GM13977 (cell line): ENCODE data around the gene SSR4.

Experiments used
- DNase-seq: peaks from one replicate; pipeline ENCODE4 v3.0.0; 2012; ENCODE audit warnings: low spot score
- in situ Hi-C: fragments of 300-500 bp; cut with MboI; formaldehyde crosslinking; loops from one replicate; pipeline ENCODE4 v1.12.0; 2022; ENCODE audit warnings: low sequenced_read_pairs, low pct_unique_long_range_greater_than_20kb, mixed read lengths, inconsistent platforms; ENCODE audit not compliant: unreplicated experiment
- TF ChIP-seq, protein P1 (sequence below): IDR thresholded peaks from 2 replicates; pipeline ENCODE4 v1.5.1; 2012; ENCODE audit warnings: mild to moderate bottlenecking, control low read depth; ENCODE audit not compliant: insufficient read depth; ENCODE audit errors: extremely low read depth, missing control alignments

The SSR4 gene

DNA sequence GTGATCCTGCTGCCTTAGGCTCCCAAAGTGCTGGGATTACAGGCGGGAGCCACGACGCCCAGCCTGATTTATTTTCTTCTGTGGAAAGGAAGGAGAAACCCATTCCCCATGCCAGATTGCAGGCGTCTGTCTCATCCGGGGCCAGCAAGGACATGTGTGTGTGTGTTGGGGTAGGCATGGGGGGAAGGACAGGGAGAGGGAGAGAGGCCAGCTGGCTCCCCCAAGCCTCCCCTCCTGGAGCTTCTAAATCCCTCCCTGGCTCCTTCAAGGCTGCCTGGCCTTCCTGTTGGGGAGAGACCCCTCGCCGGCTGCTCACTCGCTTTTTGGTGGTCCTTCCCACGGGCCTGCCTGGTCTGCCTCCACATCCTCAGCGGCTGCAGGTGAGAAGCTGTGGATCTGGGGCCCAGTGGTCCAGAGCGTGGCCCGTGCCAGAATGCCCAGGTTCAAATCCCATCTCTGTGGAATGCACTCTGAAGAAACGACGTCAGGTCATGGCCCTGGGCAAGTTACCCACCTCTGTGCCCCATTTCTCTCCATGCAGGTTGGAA lies 31.8 kb upstream of the SSR4 start:
- TF ChIP-seq, protein P1, sequence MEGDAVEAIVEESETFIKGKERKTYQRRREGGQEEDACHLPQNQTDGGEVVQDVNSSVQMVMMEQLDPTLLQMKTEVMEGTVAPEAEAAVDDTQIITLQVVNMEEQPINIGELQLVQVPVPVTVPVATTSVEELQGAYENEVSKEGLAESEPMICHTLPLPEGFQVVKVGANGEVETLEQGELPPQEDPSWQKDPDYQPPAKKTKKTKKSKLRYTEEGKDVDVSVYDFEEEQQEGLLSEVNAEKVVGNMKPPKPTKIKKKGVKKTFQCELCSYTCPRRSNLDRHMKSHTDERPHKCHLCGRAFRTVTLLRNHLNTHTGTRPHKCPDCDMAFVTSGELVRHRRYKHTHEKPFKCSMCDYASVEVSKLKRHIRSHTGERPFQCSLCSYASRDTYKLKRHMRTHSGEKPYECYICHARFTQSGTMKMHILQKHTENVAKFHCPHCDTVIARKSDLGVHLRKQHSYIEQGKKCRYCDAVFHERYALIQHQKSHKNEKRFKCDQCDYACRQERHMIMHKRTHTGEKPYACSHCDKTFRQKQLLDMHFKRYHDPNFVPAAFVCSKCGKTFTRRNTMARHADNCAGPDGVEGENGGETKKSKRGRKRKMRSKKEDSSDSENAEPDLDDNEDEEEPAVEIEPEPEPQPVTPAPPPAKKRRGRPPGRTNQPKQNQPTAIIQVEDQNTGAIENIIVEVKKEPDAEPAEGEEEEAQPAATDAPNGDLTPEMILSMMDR = no peak
- in situ Hi-C loops = no loop called here
- no peak for DNase-seq

DNA sequence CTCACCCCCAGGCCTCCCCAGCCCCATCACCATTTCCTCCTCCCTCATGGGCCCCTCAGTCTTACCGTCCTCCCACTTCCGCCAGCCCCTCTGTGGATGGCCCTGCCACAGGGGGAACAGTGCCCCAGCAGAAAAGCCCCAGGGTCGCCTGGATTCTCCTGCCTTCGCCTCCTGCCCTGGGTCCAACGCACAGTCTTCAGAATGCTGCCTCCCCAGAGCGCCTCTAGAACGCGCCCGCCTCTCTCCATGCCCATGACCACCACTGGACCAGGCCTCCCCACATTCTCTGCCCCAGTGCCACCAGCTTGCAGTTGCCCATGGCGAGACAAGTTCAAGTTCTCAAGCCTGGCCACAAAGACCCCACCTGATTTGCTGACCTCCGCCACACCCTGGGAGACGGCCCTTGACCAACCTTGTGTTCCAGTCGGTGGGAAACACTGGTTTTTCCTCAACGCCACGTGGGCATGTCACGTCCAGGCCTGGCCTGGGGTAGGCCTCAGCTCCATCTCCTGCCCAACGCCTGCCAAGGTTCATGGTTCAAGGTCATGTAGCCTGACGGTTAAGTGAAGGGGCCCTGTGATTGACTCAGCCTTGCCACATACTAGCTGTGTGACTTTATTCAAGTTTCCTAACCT lies 31.1 kb upstream of the SSR4 start:
- in situ Hi-C loops = no loop called here
- no peak for DNase-seq
- TF ChIP-seq, protein P1 = no peak

DNA sequence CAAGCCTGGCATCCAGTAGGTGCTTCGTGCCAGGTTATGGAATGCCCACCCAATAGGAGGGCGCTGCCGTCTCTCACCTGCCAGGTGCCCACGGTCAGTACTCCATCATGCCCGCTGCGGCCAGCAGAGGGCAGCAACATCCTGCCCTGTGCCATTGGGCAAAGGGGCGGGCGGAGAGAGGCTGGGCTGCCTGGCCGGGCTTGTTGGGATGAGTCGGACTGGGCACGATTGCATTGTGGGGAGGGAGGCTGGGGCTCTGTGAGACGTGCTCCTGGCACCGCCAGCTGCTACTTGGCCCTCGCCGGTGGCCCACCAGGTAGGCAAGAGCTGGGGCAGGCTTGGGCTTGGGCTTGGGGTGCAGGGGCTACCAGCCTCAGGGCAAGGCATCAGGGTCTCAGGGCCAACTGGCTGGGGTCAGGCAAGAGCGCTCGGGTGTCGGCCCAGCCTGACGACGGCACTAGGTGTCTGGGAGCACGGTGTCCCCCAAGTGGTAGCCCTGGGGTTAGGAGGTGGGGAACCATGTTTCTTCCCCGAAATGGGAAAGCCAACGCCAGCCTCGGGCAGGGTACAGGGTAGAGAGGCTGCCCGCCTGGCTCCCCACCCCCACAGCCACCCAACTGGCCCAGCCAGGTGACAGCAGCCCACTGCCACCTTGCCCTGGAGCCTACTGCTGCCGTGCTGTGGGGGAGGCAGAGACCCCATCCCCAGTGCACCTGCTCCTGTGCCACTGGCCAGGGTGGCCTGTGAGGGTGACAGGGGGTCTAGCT lies 30.3 kb upstream of the SSR4 start, which contains the start of gene PLXNB3:
PLXNB3 (plus strand) TSS at position 261 of the 767 bp plus-strand sequence. CDS start 1,287 bp downstream, outside the sequence.
- TF ChIP-seq, protein P1 = peak; percentile 92
- peak; percentile 81 for DNase-seq
- in situ Hi-C loops = no loop called here

- DNase-seq = no peak
- TF ChIP-seq, protein P1 = no peak
- in situ Hi-C loops = no loop called here
These were observed 29.7 kb upstream of the SSR4 start for GRCh38 chrX:153764786-153765137.

DNA sequence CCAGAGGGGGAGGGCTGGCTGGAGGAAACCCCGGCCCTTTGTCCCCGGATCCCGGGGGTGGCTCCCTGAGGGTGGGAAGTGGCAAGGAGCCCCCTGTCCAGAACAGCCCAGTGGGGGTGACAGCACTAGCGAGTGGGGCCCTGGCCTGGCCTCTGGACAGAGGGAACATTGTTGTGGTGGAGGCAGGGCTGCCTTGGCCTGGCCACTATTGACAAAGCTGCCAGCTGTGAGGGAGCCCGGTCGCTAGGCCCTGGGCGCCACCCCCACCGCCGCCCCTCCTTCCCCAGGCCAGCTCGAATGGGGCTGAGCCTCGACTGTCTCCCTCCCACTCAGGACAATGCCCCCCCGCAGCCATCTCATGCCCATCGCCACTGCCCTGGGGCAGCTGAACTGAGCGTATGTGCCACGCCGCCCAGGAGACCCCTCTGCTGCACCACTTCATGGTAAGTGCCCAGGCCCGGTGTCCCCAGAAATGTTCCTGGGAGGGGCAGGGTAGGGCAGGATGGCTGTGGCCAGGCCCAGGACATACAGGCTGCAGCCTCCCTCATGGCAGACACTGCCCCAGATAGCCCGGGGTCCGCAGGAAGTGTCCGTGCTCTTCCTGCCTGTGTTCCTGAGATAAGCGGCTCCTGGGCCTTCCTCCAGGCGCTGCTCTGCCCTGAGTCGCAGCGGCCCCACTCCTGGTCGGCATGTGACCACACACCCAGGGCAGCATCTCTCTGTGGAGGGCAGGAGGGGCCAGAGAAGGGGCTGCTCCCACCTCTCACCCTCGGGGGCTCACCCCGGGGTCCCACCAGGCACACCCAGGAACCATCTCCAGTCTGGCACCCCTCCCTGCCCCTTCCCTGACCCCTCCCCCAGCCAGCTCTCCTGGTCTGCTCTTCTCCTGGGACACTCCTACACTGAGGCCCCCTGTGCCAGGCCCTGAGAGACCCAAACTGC lies 29.1 kb upstream of the SSR4 start:
- in situ Hi-C loops = no loop called here
- TF ChIP-seq, protein P1 = no peak

More for the DNA sequence above, 29.1 kb upstream of the SSR4 start:
- peak; percentile 28 for DNase-seq
